IMR-90 (cell line): ENCODE data around the gene HENMT1.

Source experiments
- BHLHE40 ChIP-seq: fragments of 150-350 bp; IDR thresholded peaks from 2 replicates; pipeline ENCODE4 v1.6.1; 2016; ENCODE audit warnings: mild to moderate bottlenecking, low read depth, low read length
- CHD1 ChIP-seq: IDR thresholded peaks from 2 replicates; pipeline ENCODE4 v1.6.1; 2012; ENCODE audit warnings: low read depth, low read length, improper control_type of control experiment
- CTCF ChIP-seq: conservative IDR thresholded peaks from 2 replicates; pipeline ENCODE4 v1.5.1; 2012; ENCODE audit warnings: mild to moderate bottlenecking, low read depth, low read length, improper control_type of control experiment
- ELK1 ChIP-seq: fragments of 150-350 bp; IDR thresholded peaks from 2 replicates; pipeline ENCODE4 v1.6.1; 2016; ENCODE audit warnings: low read depth, mild to moderate bottlenecking, low read length, moderate library complexity, borderline replicate concordance
- FOS ChIP-seq: fragments of 150-350 bp; IDR thresholded peaks from 2 replicates; pipeline ENCODE4 v1.6.1; 2016; ENCODE audit warnings: low read depth, low read length
- MAFK ChIP-seq: IDR thresholded peaks from 2 replicates; pipeline ENCODE4 v1.6.1; 2012; ENCODE audit warnings: low read depth, low read length, improper control_type of control experiment
- POLR2A ChIP-seq: IDR thresholded peaks from 2 replicates; pipeline ENCODE4 v1.6.1; 2012; ENCODE audit warnings: mild to moderate bottlenecking, low read depth, low read length
- RAD21 ChIP-seq: IDR thresholded peaks from 2 replicates; pipeline ENCODE4 v1.6.1; 2012; ENCODE audit warnings: low read length, improper control_type of control experiment
- RCOR1 ChIP-seq: IDR thresholded peaks from 2 replicates; pipeline ENCODE4 v1.6.1; 2012; ENCODE audit warnings: mild to moderate bottlenecking, low read length, improper control_type of control experiment; ENCODE audit not compliant: insufficient replicate concordance
- RFX5 ChIP-seq: IDR thresholded peaks from 2 replicates; pipeline ENCODE4 v1.8.0; 2012; ENCODE audit warnings: low read depth, mild to moderate bottlenecking, low read length, moderate library complexity
- USF2 ChIP-seq: fragments of 150-350 bp; IDR thresholded peaks from 2 replicates; pipeline ENCODE4 v1.6.1; 2017; ENCODE audit warnings: mild to moderate bottlenecking, antibody characterized with exemption, low read length, low read depth

- TF ChIP-seq CTCF, result no peak
- TF ChIP-seq CHD1, result no peak
- no peak for TF ChIP-seq RAD21
- no peak for TF ChIP-seq MAFK
- TF ChIP-seq ELK1, result no peak
- no peak for TF ChIP-seq POLR2A
- TF ChIP-seq USF2, result no peak
- no peak for TF ChIP-seq RCOR1
- no peak for TF ChIP-seq FOS
- no peak for TF ChIP-seq BHLHE40
- TF ChIP-seq RFX5, result no peak
Observed at GRCh38 chr1:108663074-108663473, 2.2 kb upstream of the HENMT1 start.
